SH-SY5Y (cell line): ENCODE data around the gene PSENEN.

Source experiments
- GATA2 ChIP-seq: IDR thresholded peaks from 2 replicates; pipeline ENCODE4 v1.6.1; 2011; ENCODE audit warnings: mild to moderate bottlenecking, low read depth, low read length
- GATA3 ChIP-seq: IDR thresholded peaks from 2 replicates; pipeline ENCODE4 v1.6.1; 2011; ENCODE audit warnings: low read depth, mild to moderate bottlenecking, low read length, moderate library complexity

PSENEN gene

GRCh38 chr19:35789978-35790944, 44.8 kb downstream of the PSENEN start:
- TF ChIP-seq GATA2 (no peak), GATA3 (no peak)

GRCh38 chr19:35790981-35791813, 45.7 kb downstream of the PSENEN start:
- TF ChIP-seq GATA3 (no peak), GATA2 (no peak)

GRCh38 chr19:35791814-35792279, 46.4 kb downstream of the PSENEN start:
- TF ChIP-seq GATA3 = no peak
- no peak for TF ChIP-seq GATA2

- TF ChIP-seq GATA2 (no peak), GATA3 (no peak)
Measured at GRCh38 chr19:35792312-35792711, 46.9 kb downstream of the PSENEN start.

GRCh38 chr19:35792888-35793287, 47.4 kb downstream of the PSENEN start:
- TF ChIP-seq GATA2 = no peak
- TF ChIP-seq GATA3 = no peak

- TF ChIP-seq GATA3 (no peak), GATA2 (no peak)
Measured at GRCh38 chr19:35793381-35794165, 48.1 kb downstream of the PSENEN start.
